H7 (cell line): ENCODE data around the gene FBLN2. TPM values are rescaled to one million over a fixed set of nuclear protein-coding genes. Genes with fewer than 3 reads are reported as not detected.

ENCODE experiments used
- DNase-seq: peaks from one replicate; pipeline ENCODE4 v3.0.0; 2012
- H3K27me3 ChIP-seq: 2 replicates; pipeline ENCODE4 v1.6.0; 2011; ENCODE audit warnings: mild to moderate bottlenecking, low read length; ENCODE audit not compliant: control insufficient read depth, insufficient read depth
- H3K36me3 ChIP-seq: replicated peaks from 2 replicates; pipeline ENCODE4 v1.5.1; 2011; ENCODE audit warnings: low read length; ENCODE audit not compliant: control insufficient read depth, insufficient read depth
- H3K4me3 ChIP-seq: 2 replicates; pipeline ENCODE4 v1.5.1; 2011; ENCODE audit warnings: low read depth, mild to moderate bottlenecking, control low read depth, low read length, moderate library complexity; ENCODE audit not compliant: insufficient read depth
- total RNA-seq: library from RNA; depleted of rRNA; stranded (reverse); fragments of >200 nt; shearing (Covaris generic); gene quantifications from 2 replicates; pipeline ENCODE4 v1.2.3, GENCODE V29; 2014

Gene FBLN2
- total RNA-seq, 1 experiment from 2014 or later = 27.4 TPM

DNA sequence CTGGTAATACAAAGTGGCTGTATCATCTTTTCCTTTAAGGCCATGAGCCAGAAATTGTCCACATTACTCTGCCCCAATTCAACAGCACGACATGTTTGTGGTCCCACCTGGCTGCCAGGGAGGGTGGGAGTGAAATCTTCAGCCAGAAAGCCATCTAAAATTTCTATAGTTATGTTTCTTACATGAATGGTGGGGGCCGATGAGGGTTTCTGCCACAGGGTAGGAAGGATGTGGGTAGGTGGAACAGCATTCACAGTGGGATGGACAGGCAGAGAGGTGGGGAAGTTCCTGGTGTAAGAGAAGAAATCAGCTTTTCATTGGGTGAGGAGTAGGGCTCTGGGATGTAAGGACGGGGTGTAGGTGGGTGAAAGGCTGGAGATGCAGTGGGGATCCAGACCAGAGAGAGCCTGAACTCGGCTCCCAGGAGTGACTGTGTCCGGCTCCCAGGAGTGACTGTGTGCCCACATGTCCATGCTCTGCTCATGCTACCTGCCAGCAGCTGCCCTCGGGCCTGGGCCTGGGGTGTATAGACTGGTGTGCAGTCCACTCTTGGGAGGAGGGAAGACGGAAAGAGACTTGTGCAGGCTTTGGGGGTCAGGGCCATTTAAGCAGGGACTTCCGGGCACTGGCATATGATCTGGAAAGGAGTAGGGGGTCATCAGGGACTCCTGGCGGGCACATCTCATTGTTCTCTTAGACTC is 3.8 kb upstream of the FBLN2 start:
- Histone ChIP-seq H3K4me3 (no peak overlapping the region), H3K36me3 (no peaks in the 10 kb centered on the region), H3K27me3 (peaks cover 14% of the 10 kb centered on the region)
- peak; percentile 31 for DNase-seq

DNA sequence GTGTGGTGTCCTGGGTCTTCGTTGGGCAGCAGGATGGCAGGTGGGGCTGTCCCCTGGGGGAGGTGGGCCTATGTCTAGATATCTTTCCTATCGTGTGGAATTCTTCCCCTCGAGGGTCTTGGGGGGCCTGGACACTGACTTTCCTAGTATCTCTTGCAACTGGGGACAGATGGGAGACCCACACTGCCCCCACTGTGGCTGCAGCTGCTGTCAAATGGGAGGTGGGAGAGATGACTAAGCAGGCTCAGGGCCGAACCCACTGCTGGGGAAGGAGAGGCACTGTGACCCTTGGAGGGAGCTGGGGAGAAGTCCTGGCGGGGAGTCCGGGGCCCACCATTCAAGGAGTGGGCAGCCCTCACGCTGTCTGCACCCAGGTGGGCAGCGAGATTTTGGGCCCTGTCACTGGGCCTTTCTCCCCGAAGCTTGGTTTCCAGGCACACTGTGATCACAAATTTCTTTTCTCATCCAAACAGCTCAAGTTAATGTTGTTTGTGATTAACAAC is 2.9 kb upstream of the FBLN2 start:
- Histone ChIP-seq H3K4me3 (no peak overlapping the region), H3K27me3 (peaks cover 14% of the 10 kb centered on the region), H3K36me3 (no peaks in the 10 kb centered on the region)
- DNase-seq = no peak

DNA sequence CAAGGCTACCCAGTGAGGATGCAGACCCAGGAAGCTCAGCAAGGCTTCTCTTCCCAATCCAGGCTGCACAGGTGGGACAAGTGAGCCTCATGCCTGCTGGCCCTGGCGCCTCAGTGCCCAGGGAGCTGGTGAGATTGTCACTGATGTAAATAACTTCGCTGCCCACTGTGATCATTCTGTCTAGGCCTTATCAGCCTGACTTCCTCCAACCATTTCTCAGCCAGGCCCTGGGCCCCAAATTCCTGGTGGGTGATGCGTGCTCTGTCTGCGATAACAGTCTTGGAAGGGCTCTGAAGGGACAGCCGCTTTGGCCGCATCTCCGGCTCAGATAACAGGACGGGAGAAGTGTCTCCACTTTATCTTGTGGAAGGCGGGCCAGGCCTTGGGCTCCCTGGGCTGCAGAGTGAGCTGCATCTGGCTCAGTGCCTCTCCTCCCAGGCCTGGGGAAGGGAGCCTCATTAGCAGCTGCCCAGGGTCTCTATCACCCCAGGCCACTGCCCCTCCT is 2.2 kb upstream of the FBLN2 start:
- H3K4me3 ChIP-seq = no peak overlapping the region
- peaks cover 14% of the 10 kb centered on the region for H3K27me3 ChIP-seq
- peak; percentile 59 for DNase-seq
- H3K36me3 ChIP-seq = no peaks in the 10 kb centered on the region

DNA sequence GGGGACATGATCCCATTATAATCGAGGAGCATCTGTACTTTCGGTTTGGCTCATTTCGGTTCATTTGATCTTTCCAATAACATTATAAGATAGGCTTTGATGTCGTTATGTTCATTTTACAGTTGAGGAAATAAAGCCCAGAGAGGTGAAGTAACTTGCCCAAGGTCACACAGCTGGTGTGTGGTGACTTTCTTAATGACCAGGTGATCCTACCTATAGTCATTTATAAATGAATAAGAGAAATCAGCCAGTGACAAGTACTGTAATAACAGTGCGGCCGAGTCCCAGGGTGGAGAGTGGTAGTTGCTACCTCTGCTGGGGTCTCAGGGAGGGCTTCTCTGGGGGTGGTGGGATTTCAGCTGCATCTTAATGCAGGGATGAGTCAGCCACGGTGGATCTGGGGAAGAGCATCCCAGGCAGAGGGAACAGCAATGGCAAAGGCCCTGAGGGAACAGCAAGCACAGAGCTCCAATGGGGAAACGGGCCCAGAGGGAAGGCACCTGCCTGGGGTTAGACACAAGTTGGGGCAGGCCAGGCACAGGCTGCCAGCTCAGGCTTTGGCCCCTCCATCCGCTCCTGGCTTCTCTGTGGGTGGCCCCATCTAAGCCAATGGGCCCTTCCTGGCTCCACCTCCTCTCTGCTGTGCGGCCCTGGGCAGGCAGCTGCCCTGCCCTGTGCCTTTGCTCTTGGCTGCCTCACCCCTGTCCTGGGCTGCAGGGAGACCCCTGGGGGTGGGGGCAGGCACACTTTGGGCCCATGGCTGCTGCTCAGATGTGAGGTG is 1.1 kb upstream of the FBLN2 start:
- peak; percentile 84 for DNase-seq
- Histone ChIP-seq H3K27me3 (peaks cover 14% of the 10 kb centered on the region), H3K4me3 (no peak overlapping the region), H3K36me3 (no peaks in the 10 kb centered on the region)

DNA sequence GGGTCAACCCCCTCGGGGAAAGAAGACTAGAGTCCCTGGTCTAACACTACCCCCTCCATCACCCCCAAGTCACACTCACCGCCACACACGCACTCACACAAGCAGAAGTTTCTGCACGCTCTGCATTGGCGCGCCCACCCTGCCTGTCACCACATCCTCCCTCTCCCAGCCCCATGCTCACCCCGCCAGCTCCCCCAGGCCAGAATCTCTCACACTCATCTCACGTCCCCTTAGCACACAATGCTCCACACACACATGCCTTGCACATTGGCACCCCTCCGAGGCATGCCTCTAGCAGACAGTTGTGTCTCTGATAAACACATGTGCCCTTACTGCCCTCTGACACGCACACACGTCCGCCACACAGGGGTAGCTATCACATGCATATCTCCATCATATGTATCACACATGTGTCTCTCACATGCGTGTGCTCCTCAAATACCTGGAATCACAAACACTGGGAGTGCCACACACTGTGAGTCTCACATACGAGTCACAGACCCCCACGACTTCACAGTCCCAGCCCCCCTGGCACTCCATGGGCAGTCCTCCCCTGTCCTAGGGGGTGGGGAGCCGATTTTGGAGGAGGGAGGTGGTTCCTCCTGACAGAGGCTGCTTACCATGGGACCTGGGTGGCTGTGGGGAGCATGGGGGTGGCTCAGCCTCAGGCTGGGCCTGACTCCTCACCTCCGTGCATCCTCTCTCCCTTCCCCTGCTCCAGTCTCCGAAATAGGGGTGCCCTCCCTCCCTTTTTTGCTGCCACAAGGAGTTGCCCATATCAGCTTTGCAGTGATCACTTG is 898 bp downstream of the FBLN2 start:
- DNase-seq = peak; percentile 53
- H3K27me3 ChIP-seq = peaks cover 14% of the 10 kb centered on the region
- no peaks in the 10 kb centered on the region for H3K36me3 ChIP-seq
- H3K4me3 ChIP-seq = peak overlapping the region; percentile 38; the same call in 1 of the 2 replicates

DNA sequence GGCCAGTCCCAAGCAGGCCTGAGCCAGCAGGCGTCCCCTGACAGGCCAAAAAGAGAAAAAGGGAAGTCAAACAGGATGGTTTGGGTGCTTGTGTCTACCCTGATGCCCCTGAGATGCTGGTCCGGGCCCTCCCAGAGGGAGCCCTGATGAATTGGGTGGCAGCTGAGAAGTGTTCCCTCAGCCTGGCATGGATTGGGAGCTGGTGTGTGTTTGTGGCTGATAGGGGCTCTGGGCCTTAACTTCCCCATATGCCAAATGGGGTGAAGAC is 1.4 kb downstream of the FBLN2 start:
- no peak for DNase-seq
- Histone ChIP-seq H3K4me3 (no peak overlapping the region), H3K27me3 (peaks cover 14% of the 10 kb centered on the region), H3K36me3 (no peaks in the 10 kb centered on the region)

DNA sequence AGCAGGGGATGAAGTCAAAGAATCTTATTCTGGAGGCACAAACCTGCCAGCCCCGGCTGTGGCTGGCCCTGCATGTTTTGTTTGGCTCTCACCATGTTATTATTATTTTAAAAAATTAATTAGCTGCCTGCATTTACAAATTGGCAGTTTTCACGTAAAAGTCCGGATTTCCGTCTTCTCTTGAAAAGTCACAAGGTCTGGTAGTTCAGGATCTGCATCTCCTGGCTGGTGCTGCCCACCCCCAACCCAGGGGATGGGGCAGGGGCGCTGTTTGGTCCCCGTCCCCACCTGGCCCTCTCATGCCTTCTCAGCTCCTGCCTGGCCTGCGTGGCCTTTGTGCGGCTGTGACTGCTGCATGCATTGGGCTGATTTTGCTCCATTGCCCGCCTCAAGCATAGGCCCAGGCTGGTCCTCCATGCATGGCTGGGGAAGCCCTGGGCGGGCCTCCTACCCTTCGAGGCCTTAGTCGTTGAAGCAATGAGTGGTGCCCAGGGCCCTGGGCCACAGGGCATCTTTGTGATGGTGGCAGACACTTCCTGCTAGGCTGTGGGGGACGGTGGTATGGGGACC is 2.0 kb downstream of the FBLN2 start:
- Histone ChIP-seq H3K27me3 (peaks cover 14% of the 10 kb centered on the region), H3K36me3 (no peaks in the 10 kb centered on the region), H3K4me3 (no peak overlapping the region)
- DNase-seq = peak; percentile 45

DNA sequence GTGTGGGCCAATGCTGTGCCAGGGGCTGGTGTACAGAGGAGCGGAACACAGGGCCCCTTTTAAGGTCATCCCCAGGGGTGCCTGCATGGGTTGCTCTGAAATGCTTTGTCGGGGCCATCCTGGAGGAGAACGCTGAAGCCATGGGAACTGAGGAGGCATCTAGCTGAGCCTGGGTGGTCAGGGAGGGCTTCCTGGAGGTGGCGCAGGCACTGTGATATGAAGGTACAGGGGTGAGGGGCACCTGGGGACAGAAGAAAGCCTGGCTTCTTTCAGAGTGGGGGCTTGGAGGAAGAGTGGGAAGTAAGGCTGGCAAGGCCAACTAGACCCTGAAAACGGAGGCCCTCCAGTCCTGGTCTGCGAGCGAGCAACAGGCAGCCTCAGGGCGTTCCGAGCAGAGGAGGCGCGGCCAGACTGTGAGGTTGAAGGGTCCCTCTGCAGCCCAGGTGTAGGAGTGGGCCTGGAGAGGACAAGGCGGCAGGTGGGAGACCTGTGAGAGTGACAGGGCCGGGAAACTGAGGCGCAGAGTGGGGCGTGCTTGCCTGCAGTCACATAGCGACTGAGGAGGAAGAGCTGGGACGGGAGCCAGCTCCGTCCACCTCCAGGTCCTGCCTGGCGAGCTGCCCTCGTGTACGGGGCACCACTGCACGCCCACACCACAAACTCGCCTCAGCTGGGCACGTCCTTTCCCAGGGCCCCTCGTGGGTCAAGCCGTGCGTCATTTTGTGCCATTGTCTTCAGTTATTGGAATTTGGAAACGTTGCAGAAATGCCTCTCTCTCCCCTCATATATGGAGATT is 4.1 kb downstream of the FBLN2 start:
- no peak overlapping the region for H3K4me3 ChIP-seq
- DNase-seq = no peak
- no peaks in the 10 kb centered on the region for H3K36me3 ChIP-seq
- H3K27me3 ChIP-seq = peaks cover 12% of the 10 kb centered on the region

DNA sequence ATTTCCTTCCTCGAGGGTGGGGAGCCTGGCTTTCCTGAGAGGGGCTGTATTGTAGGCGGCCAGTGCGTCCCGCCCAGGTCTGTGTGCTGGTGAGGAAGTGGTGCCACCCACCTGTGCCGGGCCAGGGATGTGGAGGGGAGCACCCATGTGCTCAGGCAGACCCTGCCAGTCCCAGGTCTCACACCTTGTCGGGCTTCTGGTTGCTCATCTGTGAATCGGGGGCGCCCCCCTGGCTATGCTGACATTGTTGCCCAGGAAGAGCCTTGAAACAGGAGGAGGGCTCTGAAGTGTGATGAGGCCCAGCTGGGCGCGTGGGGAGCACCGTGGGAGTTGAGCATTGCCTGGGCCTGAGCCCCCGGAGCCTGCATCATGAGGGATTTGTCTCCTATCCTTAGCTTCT is 4.8 kb downstream of the FBLN2 start:
- H3K27me3 ChIP-seq = peaks cover 6% of the 10 kb centered on the region
- H3K4me3 ChIP-seq = no peak overlapping the region
- H3K36me3 ChIP-seq = no peaks in the 10 kb centered on the region
- DNase-seq = no peak

DNA sequence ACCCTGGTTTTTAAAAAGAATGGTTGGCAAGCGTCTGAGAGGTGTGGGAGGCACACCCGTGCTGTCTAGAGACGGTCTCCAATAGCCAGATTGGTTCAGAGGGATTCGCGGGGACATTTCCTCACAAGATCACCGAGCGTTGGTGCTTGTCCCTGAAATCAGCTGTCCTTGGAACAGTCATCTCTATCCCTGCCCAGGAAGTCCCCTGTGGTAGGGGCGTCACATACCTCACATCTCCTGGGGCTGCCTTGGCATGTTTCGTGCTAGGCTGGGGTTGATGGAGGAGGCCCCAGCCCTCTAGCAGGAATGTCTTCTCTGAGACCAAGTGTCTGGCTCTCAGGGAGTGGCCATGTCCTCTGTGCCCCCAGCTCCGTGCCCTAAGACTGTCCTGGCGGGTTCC is 6.8 kb downstream of the FBLN2 start:
- DNase-seq = no peak
- H3K4me3 ChIP-seq = no peak overlapping the region
- no peaks in the 10 kb centered on the region for H3K27me3 ChIP-seq
- H3K36me3 ChIP-seq = no peaks in the 10 kb centered on the region; the same call in 1 of the 2 replicates

DNA sequence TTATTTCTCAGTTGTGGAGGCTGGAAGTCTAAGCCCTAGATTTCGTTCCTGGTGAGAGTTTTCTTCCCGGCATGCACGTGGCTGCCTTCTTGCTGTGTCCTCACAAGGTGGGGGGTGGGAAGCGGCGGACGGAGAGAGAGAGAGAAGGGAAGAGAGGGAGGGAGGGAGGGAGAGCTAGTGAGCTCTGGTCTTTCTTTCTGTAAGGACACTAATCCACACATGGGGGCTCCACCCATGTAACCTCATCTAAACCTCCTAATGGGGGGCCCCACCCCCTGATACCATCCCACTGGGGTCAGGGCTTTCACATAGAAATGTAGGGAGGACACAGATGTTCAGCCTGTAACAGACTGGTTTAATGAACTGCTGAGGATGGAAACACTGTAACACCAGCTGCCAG is 7.3 kb downstream of the FBLN2 start:
- no peak overlapping the region for H3K4me3 ChIP-seq
- no peaks in the 10 kb centered on the region; the same call in 1 of the 2 replicates for H3K36me3 ChIP-seq
- no peak for DNase-seq
- no peaks in the 10 kb centered on the region for H3K27me3 ChIP-seq

DNA sequence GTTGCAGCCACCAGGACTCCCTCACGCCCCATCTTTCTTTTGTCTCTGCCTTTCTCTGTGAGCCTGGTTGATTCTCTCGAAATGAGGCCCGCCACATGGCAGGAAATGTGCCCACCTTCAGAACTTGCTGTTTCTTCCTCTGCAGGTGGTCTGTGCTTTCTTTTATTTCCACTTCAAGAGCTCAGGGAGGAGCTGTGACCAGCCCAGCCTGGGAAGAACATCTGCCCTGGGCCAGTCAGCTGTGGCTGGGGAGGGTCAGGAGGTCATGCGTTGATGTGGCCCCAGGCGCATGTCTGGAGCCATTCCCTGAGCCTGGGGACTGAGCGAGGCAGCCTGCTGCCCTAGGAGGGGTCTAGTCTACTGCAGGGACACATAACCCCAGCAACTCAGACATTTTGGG is 8.0 kb downstream of the FBLN2 start:
- no peak overlapping the region for H3K4me3 ChIP-seq
- no peaks in the 10 kb centered on the region for H3K27me3 ChIP-seq
- DNase-seq = no peak
- no peaks in the 10 kb centered on the region; the same call in 1 of the 2 replicates for H3K36me3 ChIP-seq

DNA sequence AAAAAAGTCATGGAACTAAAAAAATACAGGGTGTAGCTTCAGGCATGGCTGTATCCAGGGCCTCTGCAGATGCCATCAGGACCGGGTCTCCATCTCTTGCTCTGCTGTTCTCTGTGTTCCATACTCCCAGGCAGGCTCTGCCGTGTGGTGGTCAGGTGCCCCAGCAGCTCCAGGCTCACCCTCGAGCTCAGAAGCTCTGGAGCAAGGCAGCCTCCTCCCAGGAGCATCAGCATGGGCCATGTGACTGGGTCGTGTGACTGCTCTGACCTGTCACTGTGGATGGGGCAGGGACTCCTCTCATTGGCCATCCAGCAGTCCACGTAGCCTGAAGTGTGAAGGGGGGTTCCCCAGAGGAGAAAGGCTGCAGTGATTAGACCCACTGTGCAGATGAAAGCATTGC is 8.5 kb downstream of the FBLN2 start:
- no peak overlapping the region for H3K4me3 ChIP-seq
- no peaks in the 10 kb centered on the region for H3K27me3 ChIP-seq
- peak; percentile 35 for DNase-seq

DNA sequence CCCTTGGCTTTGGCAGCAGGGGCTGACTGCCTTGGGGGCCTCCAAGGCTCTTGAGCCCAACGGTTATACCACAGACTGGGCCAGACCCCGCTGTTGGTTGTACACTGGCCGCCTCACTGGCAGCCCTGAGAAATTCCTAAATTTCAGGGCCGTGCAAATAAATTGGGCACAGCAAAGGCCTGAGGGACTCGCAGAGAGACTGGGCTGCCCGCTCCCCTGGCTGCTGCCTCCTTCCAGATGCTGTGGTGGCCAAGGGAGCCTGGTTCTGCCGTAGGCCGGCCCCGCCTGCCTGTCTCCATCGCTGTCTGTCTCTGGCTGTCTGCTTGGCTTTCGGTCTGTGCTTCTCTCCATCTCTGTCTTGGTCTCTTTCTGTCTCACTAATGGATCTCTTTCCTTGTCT is 9.0 kb downstream of the FBLN2 start:
- no peak for DNase-seq
- no peaks in the 10 kb centered on the region; the same call in 1 of the 2 replicates for H3K36me3 ChIP-seq
- H3K27me3 ChIP-seq = no peaks in the 10 kb centered on the region
- H3K4me3 ChIP-seq = no peak overlapping the region

More for the DNA sequence above, 8.5 kb downstream of the FBLN2 start:
- no peaks in the 10 kb centered on the region; the same call in 1 of the 2 replicates for H3K36me3 ChIP-seq
